Measurements from ENCODE around the gene COLEC12.

COLEC12 gene

DNA sequence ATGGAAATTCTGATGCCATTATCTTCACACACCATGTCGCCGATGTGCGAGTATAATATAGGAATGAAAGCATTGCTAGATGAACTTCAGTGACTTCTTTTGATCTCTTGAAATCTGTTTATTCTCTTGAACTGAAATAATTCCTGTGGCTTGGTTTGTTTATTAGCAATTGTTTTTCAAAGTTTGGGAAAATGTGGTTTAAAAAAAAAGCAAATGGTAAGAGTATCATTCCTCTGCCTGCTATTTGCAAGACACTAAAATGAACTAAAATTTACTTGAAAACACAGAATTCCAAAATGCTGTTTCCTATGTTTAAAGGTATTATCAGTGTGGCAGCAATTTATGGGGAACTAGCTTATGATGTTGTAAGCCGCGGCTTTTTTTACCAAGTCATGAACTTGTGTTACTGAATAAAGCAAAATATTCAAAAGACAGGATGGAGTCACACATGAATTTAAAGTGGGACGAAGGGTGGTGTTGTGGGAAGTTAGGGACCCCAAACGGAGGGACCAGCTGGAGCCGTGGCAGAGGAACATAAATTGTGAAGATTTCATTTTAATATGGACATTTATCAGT lies 96.4 kb downstream of the COLEC12 start:
- Histone ChIP-seq H3K27me3 (ENCODE audit: low read depth, low read length) (peaks cover 12% of the 10 kb centered on the region; the same call in 1 of the 2 replicates), H3K4me1 (ENCODE audit: low read length) (no peaks in the 10 kb centered on the region), H3K79me2 (ENCODE audit: low read length) (no peaks in the 10 kb centered on the region), H3K36me3 (replicated peaks; ENCODE audit: low read depth, low read length) (no peaks in the 10 kb centered on the region), H3K9ac (ENCODE audit: low read length) (no peak overlapping the region), H3K4me2 (ENCODE audit: low read length) (no peak overlapping the region), H2AFZ (ENCODE audit: low read depth, low read length) (no peak overlapping the region), H3K9me3 (ENCODE audit: insufficient read depth, low read length) (no peaks in the 10 kb centered on the region), H4K20me1 (ENCODE audit: insufficient read depth, low read length) (no peaks in the 10 kb centered on the region), H3K27ac (ENCODE audit: low read length) (no peak overlapping the region), H3K4me3 (ENCODE audit: low read length) (no peak overlapping the region)
- TF ChIP-seq, protein P1, sequence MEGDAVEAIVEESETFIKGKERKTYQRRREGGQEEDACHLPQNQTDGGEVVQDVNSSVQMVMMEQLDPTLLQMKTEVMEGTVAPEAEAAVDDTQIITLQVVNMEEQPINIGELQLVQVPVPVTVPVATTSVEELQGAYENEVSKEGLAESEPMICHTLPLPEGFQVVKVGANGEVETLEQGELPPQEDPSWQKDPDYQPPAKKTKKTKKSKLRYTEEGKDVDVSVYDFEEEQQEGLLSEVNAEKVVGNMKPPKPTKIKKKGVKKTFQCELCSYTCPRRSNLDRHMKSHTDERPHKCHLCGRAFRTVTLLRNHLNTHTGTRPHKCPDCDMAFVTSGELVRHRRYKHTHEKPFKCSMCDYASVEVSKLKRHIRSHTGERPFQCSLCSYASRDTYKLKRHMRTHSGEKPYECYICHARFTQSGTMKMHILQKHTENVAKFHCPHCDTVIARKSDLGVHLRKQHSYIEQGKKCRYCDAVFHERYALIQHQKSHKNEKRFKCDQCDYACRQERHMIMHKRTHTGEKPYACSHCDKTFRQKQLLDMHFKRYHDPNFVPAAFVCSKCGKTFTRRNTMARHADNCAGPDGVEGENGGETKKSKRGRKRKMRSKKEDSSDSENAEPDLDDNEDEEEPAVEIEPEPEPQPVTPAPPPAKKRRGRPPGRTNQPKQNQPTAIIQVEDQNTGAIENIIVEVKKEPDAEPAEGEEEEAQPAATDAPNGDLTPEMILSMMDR (IDR thresholded peaks at IDR 0.05; ENCODE audit: low read depth, low read length): no peak
- no peak for TF ChIP-seq EZH2phosphoT487 (IDR thresholded peaks at IDR 0.05; ENCODE audit: low read depth)

DNA sequence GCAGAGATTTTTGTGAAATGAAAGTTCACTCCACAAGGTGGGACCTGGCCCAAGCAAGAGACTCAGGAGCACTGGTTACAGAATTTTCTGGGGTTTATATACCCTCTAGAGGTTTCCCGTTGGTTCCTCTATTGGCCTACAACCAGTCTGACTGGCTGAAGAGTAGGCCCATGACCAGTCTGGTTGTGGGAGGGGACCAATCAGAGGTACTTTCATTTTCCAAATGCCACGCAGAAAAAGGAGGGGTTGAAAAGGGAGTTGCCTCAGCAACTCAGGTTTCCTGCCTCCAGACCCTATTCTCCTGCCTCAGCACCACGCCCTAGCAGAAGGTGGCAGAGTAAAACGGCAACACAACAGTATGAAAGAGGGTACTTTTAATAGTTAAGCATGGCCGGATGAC lies 98.4 kb downstream of the COLEC12 start:
- Histone ChIP-seq H3K27ac (ENCODE audit: low read length) (no peak overlapping the region), H3K79me2 (ENCODE audit: low read length) (no peaks in the 10 kb centered on the region), H3K9ac (ENCODE audit: low read length) (no peak overlapping the region), H3K27me3 (ENCODE audit: low read depth, low read length) (peaks cover 17% of the 10 kb centered on the region), H3K9me3 (ENCODE audit: insufficient read depth, low read length) (no peaks in the 10 kb centered on the region), H4K20me1 (ENCODE audit: insufficient read depth, low read length) (no peaks in the 10 kb centered on the region), H3K4me1 (ENCODE audit: low read length) (no peaks in the 10 kb centered on the region), H3K4me2 (ENCODE audit: low read length) (no peak overlapping the region), H2AFZ (ENCODE audit: low read depth, low read length) (no peak overlapping the region), H3K4me3 (ENCODE audit: low read length) (no peak overlapping the region), H3K36me3 (replicated peaks; ENCODE audit: low read depth, low read length) (no peaks in the 10 kb centered on the region)
- TF ChIP-seq, protein P1 (IDR thresholded peaks at IDR 0.05; ENCODE audit: low read depth, low read length): no peak
- TF ChIP-seq EZH2phosphoT487 (IDR thresholded peaks at IDR 0.05; ENCODE audit: low read depth): no peak

DNA sequence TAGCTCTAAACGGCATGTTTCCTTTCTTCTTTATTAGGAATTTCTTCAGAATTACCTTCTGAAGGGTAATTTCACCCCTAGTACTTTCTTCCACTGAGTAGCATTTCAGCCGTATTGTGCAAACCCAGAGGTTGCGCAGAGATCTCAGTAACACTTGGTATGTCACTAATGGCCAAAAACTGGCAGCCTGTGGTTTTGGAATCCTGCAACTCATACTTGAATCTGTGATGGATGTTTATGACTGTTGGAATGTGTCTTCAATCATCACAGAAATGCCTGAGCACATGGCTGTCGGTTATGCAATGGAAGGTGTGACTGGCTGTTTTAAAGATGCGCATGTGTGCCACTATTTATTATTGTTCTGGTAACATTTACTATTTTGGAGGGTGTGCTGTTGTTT lies 100.0 kb downstream of the COLEC12 start:
- no peaks in the 10 kb centered on the region for H3K36me3 ChIP-seq (replicated peaks; ENCODE audit: low read depth, low read length)
- no peaks in the 10 kb centered on the region for H3K9me3 ChIP-seq (ENCODE audit: insufficient read depth, low read length)
- no peak overlapping the region for H2AFZ ChIP-seq (ENCODE audit: low read depth, low read length)
- TF ChIP-seq, protein P1 (IDR thresholded peaks at IDR 0.05; ENCODE audit: low read depth, low read length): no peak
- TF ChIP-seq EZH2phosphoT487 (IDR thresholded peaks at IDR 0.05; ENCODE audit: low read depth): no peak
- peaks cover 17% of the 10 kb centered on the region for H3K27me3 ChIP-seq (ENCODE audit: low read depth, low read length)
- H3K4me3 ChIP-seq (ENCODE audit: low read length): no peak overlapping the region
- H3K9ac ChIP-seq (ENCODE audit: low read length): no peak overlapping the region
- H3K79me2 ChIP-seq (ENCODE audit: low read length): no peaks in the 10 kb centered on the region
- no peaks in the 10 kb centered on the region for H4K20me1 ChIP-seq (ENCODE audit: insufficient read depth, low read length)
- H3K27ac ChIP-seq (ENCODE audit: low read length): no peak overlapping the region
- no peaks in the 10 kb centered on the region for H3K4me1 ChIP-seq (ENCODE audit: low read length)
- H3K4me2 ChIP-seq (ENCODE audit: low read length): no peak overlapping the region

GRCh38 chr18:399631-400135 lies 100.8 kb downstream of the COLEC12 start:
- Histone ChIP-seq H3K79me2 (ENCODE audit: low read length) (no peaks in the 10 kb centered on the region), H3K9me3 (ENCODE audit: insufficient read depth, low read length) (no peaks in the 10 kb centered on the region), H3K27me3 (ENCODE audit: low read depth, low read length) (peaks cover 17% of the 10 kb centered on the region), H3K9ac (ENCODE audit: low read length) (no peak overlapping the region), H3K4me3 (ENCODE audit: low read length) (no peak overlapping the region), H3K4me1 (ENCODE audit: low read length) (no peaks in the 10 kb centered on the region), H2AFZ (ENCODE audit: low read depth, low read length) (no peak overlapping the region), H3K36me3 (replicated peaks; ENCODE audit: low read depth, low read length) (no peaks in the 10 kb centered on the region), H3K27ac (ENCODE audit: low read length) (no peak overlapping the region), H4K20me1 (ENCODE audit: insufficient read depth, low read length) (no peaks in the 10 kb centered on the region), H3K4me2 (ENCODE audit: low read length) (no peak overlapping the region)
- TF ChIP-seq, protein P1 (IDR thresholded peaks at IDR 0.05; ENCODE audit: low read depth, low read length): no peak
- no peak for TF ChIP-seq EZH2phosphoT487 (IDR thresholded peaks at IDR 0.05; ENCODE audit: low read depth)

All from OCI-LY3 (cell line).